ELR (cell line): ENCODE results near the gene PCNX1.

ENCODE experiments used
- DNase-seq: peaks from one replicate; pipeline ENCODE4 v3.0.0-alpha.2; 2015; ENCODE audit warnings: low read depth

PCNX1 gene

DNA sequence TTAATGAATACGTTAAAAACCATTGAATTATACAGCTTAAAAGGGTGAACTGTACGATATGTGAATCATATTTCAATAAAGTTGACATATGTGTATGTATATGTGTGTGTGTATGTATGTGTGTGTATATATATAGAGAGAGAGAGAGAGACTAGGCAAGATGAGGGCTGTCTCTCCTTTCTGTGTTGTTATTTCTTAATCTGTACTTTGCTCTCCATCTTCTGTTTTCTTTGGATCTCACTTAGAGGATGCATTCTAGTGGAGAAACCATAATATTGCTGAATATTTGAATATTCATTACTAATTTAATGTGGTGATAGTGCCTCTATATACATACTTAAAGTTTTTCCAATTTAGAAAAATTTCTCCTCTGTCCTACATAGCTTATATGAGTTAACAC, 50.5 kb downstream of the PCNX1 start:
- no peak for DNase-seq

DNA sequence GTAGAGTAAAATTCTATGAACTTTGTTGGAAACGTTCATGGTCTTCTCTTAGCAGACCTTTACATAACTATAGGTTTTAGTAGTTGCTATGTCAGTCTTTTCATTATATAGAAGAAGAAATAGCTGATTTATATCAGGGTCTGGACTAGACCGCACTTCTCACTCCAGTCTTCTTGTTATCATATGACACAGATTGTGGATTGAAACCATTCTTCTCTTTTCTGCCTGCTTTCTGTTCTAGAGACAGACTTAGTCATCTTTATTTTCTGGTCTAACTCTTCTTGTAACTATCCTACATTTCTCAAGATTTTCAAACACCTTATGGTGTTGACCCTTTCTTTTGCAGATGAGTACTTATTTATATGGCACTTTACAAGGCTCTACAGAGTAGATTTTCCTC, 55.7 kb downstream of the PCNX1 start:
- DNase-seq, result no peak

DNA sequence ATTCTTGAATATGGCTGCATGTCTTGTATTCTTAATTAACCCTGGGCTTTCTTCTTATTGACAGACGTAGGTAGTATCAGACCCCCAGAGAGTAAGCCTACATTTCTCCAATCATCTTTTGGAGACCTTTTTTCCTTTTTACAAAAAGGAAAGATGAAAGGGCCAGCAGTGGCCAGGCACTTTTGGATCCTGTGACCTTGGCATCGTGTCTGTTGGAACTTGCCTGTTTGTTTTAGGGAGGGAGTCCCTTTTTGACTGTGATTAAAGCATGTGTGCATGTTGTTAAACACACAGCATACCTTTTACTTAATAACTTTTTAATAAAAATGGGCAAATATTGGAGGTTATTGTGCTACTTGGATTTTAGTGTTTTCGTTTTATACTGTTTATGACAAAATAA, 57.2 kb downstream of the PCNX1 start:
- no peak for DNase-seq

DNA sequence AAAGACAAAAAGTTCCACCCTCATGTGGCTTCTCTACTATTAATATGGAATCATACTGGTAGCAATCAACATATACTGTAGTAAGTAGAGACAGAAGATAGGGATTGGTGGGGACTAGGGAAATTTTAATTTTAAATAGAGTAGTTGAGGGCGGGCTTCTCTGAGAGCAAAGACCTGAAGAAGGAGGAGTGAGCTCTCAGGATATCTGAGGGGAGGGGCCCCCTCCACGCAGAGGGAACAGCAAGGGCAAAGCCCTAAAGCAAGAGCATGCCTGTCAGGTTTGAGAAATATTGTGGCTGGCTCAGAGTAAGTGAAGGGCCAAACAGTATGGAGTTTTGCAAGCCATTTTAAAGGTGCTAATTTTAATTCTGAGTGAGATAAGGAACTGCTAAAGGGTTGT, 64.3 kb downstream of the PCNX1 start:
- DNase-seq, result no peak

DNA sequence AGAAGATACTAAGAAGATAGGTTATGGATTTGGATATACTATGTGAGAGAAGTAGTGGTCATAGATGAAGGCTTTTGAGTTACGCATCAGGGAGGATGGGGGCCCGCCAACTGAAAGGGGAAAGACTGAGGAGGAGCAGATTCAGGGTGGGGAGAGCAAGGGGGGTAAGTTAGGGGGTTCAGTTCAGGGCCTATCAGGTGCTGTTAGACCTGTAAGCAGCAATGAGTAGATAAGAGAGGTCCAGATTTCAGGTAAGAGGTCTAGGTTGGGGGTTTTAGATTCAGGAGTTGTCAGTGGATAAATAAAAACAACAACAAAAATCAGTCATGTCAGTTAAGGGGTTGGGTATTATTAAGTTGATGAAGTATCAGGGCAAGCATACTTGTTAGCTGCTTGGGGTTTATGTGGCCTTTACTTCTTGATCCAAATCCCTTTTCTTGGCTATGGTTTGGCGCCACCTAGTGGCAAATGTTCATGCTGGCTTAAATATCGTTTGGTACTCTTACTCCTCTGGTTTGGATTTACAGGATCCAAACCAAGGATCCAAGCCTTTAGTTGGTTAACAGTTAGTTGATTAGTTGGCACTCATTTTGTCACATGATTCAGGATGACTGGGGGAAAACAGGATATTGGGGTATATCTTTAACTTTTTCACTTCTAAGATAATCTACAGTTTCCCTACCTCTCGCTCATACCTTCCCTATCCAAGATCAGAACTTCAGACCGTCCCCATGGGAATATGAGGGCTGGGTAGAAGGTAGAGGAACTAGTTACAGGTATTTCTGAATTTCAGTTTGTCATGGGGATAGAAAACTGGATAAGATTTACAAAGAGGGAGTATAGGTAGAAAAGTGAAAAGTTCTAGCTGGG, 65.1 kb downstream of the PCNX1 start:
- peak; percentile 88 for DNase-seq

DNA sequence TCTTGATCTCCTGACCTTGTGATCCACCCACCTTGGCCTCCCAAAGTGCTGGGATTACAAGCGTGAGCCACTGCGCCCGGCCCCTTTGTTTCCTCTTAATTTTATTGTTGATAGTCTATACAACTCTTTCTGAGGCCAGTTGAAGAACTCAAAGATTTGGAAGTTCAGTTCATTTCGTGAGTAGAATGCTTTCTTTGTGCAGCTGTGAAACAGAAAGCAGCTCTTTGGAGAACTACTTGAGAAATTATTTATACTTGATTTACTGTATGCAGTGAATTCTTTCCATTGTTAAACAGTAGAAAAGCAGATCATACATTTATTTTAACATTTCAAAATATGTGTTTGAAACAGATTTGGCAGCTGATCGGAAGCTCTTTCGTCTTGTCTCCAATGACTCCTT, 69.3 kb downstream of the PCNX1 start:
- no peak for DNase-seq

DNA sequence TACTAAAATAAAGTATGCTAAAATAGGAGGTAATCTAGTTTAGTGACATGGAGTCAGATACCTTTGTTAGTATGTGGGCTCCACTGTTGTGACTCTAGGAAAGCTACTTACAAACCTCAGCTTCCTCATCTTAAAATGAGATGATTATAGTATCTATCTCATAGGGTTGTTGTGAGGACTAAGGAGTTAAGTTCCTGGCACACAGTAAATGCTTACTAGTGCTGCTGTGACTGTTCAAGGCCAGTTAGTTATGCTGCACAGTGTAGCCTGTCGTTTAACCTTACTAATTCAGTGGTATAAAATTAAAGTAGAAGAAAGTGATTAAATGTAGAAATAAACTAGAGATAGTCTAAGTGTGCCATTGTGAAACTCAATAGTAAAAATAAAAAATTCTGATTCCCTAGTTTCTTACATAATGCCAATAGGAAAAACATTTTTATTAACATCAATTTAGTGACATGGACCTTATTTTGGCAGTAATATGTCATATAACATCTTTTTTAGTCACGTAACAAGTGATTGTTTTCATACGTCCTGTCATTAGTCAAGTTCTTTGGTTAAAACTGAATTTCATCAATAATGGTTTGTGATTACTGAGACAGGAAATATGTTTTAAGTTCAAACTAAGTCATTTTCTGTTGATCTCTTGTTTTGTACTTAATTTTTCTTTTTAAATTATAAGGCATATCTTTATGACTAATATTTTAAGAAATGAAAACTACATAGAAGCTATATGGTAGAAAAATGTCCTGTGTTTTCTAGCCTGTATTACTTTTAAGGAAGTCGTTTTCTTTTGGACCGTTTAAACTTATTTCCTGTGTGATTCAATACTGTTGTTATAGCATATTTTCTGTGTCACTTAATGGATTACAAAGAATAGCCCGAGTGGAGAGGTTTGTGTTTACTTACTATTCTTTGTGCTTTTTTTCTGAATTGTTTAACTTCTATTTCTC, 74.0 kb downstream of the PCNX1 start:
- peak; percentile 45 for DNase-seq

DNA sequence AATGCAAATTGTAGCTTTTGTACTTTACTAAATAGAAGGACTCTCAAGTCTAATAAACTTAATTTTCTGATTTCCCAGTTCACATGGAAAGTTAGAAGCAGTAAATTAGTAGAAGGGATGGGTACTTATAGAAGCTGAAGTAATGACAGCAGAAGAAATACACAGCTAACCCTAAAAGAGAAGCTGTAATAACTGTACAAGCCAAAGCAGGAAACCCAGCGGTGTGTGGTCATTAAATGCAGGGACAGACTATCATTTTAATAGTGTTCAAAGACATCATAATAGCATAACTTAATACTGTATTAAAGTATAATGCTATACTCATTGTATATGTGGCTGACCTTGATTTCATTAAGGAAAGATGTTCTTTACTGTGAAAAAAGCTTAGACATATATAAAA, 74.9 kb downstream of the PCNX1 start:
- DNase-seq, result no peak

DNA sequence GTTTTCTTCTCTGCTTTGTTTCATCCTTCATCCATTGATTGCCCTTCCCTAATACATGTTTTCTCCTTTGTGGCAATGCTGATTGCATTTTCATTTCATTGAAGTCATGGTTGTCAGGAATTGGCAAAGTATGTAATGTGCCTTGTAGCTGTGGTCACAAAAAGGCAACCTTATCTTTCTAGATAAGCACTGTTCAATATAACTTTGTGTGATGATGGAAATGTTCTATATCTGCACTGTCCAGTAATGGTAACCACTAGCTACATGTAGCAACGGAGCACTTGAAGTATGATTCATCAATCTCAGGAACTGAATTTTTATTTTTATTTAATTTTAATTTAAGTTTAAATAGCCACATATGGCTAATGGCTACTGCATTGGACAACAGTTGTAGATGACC, 79.8 kb downstream of the PCNX1 start:
- no peak for DNase-seq

DNA sequence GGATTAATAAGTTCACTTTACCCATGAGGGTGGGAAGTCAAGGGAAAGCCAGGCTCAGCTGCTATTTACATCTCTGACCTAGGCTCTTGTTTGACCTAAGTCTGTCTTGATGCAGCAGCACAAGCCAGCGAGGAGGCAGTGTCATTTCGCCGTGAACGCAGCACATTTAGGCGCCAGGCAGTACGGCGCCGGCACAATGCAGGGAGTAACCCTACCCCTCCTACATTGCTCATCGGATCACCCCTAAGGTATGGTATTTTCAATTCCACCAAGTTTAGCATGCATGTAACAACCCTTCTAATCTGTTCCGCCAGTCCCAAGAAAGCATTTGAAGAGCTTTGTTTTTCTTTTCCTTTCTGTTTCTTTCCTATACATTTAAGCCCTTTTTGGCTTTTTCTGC, 81.2 kb downstream of the PCNX1 start:
- DNase-seq, result no peak

DNA sequence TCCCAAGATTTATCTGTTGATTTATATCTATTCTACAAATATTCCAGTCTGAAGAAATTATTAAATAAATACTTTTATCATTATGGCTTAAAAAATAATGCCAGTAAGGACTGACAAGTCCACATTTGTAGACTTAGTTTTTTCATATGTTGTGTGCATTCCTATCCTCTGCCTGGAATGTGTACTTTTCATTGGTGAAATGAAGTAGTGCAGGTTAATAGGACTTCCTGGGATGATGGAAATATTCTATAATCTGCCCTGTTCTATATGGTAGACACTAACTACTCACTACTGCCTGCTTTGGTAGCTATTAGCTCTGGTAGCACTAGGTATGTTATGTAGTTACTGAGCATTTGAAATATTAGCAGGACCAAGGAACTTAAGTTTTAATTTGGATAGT, 86.7 kb downstream of the PCNX1 start:
- no peak for DNase-seq

DNA sequence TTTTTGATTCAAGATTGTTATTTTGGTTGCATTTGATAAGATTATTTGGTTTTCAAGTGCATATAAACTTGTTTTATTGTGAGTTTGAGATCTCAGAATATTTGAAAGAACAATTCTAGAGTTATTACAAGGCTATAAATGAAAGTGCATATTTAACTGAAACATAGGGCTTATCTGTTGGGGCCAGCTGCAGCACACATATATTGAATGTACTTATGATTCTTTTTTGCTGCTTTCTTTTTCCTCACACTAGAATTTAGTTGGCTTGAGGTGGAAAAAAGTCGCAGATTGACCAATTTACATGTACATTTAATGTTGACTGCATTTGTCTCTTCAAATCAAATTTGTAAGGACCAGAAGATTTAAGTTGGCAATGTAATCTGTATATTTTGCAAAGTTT, 88.0 kb downstream of the PCNX1 start:
- no peak for DNase-seq

DNA sequence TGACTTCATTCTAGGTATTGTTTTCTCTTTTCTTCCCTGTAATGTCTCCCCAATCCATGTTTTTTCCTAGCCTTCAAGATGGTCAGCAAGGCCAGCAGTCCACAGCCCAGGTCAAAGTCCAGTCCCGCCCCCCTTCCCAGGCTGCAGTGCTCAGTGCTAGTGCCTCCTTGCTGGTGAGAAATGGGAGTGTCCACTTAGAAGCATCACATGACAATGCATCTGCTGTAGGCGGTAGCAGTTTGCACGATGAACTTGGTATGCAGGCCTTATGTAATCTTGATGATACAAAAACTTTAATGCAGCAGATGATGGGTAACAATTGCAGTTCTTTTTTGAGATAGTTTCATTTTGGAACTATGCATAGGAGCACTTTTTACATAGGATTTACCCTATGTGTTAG, 88.4 kb downstream of the PCNX1 start:
- peak; percentile 15 for DNase-seq

DNA sequence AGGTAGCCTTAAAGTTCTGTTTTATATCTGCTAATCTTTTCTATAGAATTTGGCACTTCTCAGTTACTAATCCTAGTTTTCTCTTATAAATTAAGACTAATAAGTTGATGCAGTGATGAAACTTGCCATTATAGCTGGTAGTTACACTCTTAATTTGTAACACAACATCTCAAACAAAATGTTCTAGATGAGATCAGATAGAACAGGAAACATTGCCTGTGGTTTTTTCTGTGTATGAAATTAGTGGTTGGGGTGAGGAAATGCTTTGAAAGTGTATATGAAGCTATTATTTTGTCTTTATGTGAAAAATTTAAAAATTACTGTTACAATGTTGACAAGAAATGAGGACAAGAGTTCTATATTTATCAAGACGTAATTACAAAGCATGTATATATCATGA, 91.9 kb downstream of the PCNX1 start:
- no peak for DNase-seq

DNA sequence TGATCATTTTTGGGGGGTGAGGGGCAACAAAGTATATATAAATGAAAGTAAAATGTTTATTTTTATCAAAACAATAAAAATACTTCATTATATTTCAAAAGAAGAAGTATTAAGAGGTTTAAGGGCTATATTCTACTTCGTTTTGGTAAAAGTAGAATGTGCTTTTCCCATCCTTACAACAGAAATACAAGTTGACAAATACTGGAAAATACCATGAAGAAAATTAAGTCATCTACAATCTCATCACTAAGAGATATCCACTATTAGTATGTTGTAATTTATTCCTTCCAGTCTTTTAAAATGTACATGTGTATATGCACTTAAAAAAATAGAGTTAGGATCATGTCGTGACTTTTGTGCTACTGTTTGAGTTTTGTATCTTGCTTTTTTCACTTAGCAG, 92.8 kb downstream of the PCNX1 start:
- DNase-seq, result no peak

DNA sequence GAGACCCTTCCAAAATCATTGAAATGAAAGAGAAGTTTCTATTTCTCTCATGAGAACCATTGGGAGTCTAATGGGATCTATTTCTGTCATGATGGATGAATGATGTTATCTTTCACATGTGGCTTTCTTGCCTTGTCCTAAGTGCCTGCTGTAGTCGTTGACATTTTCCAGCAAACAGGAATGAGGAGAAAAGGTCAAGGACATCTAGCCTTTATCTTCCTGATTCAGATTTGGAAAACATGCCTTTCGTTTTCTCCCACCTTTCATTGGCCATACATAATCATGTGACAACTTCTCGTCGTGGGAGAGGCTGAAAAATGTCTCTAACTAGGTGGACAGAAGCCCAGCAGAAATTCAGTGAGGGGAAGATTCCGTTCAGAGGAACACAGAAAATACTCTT, 94.5 kb downstream of the PCNX1 start:
- DNase-seq, result no peak

DNA sequence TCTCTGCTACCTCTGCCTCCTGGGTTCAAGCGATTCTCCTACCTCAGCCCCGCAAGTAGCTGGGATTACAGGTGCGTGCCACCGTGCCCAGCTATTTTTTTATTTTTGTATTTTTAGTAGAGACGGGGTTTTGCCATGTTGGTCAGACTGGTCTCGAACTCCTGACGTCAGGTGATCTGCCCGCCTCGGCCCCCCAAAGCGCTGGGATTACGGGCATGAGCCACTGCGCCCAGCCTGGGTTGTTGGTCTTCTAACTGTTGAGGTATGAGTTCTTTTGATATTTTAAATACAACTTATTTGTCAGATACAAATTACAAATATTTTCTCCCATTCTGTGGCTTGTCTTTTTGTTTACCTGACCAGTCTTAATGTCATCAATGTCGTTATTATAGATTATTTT, 95.9 kb downstream of the PCNX1 start:
- DNase-seq, result no peak

DNA sequence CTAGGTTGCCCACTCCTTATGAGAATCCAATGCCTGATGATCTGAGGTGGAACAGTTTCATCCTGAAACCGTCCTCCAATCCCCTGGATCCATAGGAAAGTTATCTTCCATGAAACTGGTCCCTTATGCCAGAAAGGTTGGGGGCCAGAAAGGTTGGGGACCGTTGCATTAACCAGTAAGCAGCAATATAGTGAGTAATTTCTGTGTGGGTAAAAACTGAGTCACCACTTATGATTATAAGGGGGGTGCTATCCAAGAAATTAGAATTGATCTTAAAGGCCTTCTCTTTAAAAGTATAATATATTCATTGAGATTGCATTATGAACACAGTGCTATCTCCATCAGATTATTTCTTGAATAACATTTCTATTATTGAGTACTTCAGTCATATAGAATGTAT, 97.2 kb downstream of the PCNX1 start:
- DNase-seq, result peak; percentile 66

DNA sequence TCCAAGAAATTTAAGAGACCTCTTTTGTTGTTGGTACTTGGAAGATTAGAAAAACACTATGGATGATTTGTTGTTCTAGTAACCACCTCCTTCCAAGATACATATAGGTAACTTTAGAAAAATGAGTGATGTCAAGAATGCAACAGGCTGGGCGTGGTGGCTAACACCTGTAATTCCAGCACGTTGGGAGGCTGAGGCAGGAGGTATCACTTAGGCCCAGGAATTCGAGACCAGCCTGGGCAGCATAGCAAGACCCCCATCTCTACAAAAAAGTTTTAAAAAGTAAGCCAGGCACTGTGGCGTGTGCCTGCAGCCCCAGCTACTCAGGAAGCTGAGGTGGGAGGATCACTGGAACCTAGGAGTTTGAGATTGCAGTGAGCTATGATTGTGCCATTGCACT, 97.8 kb downstream of the PCNX1 start:
- DNase-seq, result peak; percentile 44

DNA sequence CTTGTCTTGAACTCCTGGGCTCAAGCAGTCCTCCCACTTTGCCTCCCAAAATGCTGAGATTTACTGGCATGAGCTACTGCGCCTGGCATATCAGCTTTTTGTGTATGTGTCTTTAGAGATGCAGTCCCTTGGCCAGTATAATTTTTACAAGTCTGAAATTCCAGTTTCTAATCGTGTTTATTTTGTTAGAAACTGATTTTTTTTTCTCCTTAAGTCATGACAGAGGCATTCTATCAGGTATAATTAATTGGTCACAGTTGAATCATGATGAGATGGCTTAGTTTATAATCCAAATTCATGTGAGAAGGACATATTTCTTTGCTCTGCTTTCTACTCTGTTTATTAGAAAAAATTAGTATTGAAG, 98.9 kb downstream of the PCNX1 start:
- DNase-seq, result peak; percentile 64

DNA sequence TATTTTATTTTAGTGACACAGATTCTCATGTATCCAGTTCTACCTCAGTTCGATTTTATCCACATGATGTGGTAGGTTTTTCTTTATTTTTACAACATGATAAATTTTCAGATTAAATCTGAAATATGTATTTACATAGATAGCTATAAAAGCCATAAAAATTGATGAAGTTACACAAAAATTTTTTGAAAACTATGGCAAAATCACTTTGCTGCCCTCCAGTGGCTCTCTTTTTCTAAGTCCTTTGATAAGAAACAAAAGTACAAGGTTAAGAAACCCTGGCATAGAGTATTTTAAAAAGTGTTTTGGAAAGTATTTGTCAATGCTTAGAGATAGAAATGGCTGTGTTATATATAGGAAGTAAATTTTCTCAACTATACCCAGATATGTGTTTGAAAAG, 104.2 kb downstream of the PCNX1 start:
- peak; percentile 16 for DNase-seq

DNA sequence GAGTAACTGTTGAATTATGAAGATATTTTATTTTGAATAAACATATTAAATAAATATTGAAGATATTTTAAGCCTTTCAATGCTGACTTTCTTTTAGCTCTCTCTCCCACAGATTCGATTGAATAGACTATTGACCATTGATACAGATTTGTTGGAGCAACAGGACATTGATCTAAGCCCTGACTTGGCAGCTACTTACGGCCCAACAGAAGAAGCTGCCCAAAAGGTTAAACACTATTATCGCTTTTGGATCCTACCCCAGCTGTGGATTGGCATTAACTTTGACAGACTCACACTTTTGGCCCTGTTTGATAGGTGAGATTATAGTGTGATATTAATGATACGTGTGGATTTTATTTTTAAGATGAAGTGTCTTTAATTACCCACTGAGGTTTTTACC, 105.6 kb downstream of the PCNX1 start:
- DNase-seq, result no peak

DNA sequence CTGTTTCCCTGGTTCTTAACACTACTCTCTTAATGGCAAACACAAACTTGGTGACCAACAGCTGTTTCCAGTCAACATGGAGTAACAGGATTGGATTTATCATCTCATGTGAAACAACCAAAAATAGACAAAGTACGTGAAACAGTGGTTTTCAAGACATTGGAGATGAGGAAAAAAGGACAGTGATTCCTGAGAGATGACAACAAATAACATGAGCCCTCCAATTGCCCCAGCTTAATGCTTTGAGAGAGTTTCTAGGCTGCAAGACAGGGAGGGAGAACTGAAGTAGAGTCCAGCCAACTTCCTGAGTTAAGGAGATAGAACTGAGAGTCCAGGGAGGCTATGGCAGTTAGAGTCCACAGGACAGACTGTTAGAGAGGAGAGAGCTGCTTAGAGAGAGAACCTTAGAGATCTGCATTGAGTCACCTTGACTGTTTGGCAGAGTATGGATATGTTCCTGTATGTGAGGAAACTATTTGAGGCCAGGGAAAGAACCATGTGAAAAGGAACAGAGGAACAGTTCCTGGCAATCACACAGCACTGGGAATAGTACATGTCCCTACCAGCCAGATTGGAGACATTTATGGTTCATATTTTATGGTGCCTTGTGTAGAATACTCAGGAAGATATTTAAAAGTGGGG, 106.4 kb downstream of the PCNX1 start:
- no peak for DNase-seq
